ENCODE data around the gene NAA16.
"Not testable (repeated sequence)": the region's sequence is repeated elsewhere in the genome, so short reads cannot be mapped to it uniquely, and the experiment has no call there.

Gene NAA16

GRCh38 chr13:41424675-41425074 is 113.6 kb downstream of the NAA16 start:
- not testable (repeated sequence) for H3K4me3 ChIP-seq (replicated peaks; ENCODE audit: insufficient read depth, low read length); H3K27ac ChIP-seq (replicated peaks); H3K27me3 ChIP-seq (ENCODE audit: insufficient read depth, poor library complexity, severe bottlenecking); DNase-seq (ENCODE audit: low read depth in 1 of 2, low spot score in 1 of 2)

- DNase-seq (ENCODE audit: low read depth in 1 of 2, low spot score in 1 of 2), result no peak
- TF ChIP-seq SPI1 (IDR thresholded peaks at IDR 0.05; ENCODE audit: borderline replicate concordance, low read depth), result no peak
- TF ChIP-seq GABPA (IDR thresholded peaks at IDR 0.05; ENCODE audit: low read depth), result no peak
- TF ChIP-seq CTCF (IDR thresholded peaks at IDR 0.05; ENCODE audit: insufficient read depth, low read length), result no peak
- no peak for TF ChIP-seq POLR2AphosphoS5 (IDR thresholded peaks at IDR 0.05; ENCODE audit: low read depth)
- Histone ChIP-seq H3K27me3 (ENCODE audit: insufficient read depth, poor library complexity, severe bottlenecking) (no peaks in the 10 kb centered on the region), H3K27ac (replicated peaks) (no peak overlapping the region), H3K4me3 (replicated peaks; ENCODE audit: insufficient read depth, low read length) (no peak overlapping the region)
These were observed 115.0 kb downstream of the NAA16 start for GRCh38 chr13:41426047-41426446.
